ENCODE measurements around the gene ELOVL3.
A peak's percentile ranks its signal among the peaks of the same experiment; 100 is the strongest.

Gene ELOVL3

GRCh38 chr10:102226542-102226870 lies 407 bp downstream of the ELOVL3 start:
- DNase-seq, result no peak

- no peak for DNase-seq
Measured at GRCh38 chr10:102227050-102227449, 951 bp downstream of the ELOVL3 start.

GRCh38 chr10:102229810-102230263 lies 3.7 kb downstream of the ELOVL3 start:
- DNase-seq, result peak in 55 of 58 donors; percentile 16 to 84 (median 57)

GRCh38 chr10:102230264-102230860 lies 4.3 kb downstream of the ELOVL3 start:
- DNase-seq, result peak in 1 of 58 donors; percentile 17

GRCh38 chr10:102230861-102231356 lies 4.8 kb downstream of the ELOVL3 start:
- no peak for DNase-seq

- DNase-seq, result peak in 2 of 58 donors; percentile 8
Measured at GRCh38 chr10:102231357-102232318, 5.5 kb downstream of the ELOVL3 start.

- no peak for DNase-seq
Measured at GRCh38 chr10:102233997-102234396, 7.9 kb downstream of the ELOVL3 start.

- DNase-seq, result no peak
Measured at GRCh38 chr10:102234888-102235597, 8.9 kb downstream of the ELOVL3 start.

GRCh38 chr10:102235598-102235920 lies 9.5 kb downstream of the ELOVL3 start:
- no peak for DNase-seq

GRCh38 chr10:102236006-102236405 lies 9.9 kb downstream of the ELOVL3 start:
- no peak for DNase-seq

GRCh38 chr10:102237711-102238252 lies 11.7 kb downstream of the ELOVL3 start:
- DNase-seq, result no peak

GRCh38 chr10:102240467-102241031 lies 14.4 kb downstream of the ELOVL3 start:
- DNase-seq, result no peak

- no peak for DNase-seq
Measured at GRCh38 chr10:102241032-102241443, 14.9 kb downstream of the ELOVL3 start.

- peak in 52 of 58 donors; percentile 9 to 82 (median 48) for DNase-seq
Measured at GRCh38 chr10:102241444-102242117, 15.5 kb downstream of the ELOVL3 start, which contains the start of gene PITX3. Gene PITX3, minus strand, starts transcription at chr10:102241512. Its CDS starts 9,432 bp downstream, at chr10:102232080.

- no peak for DNase-seq
Measured at GRCh38 chr10:102242118-102242485, 16.0 kb downstream of the ELOVL3 start.

GRCh38 chr10:102243309-102243708 lies 17.2 kb downstream of the ELOVL3 start:
- DNase-seq, result no peak

GRCh38 chr10:102245082-102245931 lies 19.2 kb downstream of the ELOVL3 start, which contains the start of gene GBF1:
Gene GBF1, plus strand, starts transcription at chr10:102245532. Its CDS starts 13,407 bp downstream, at chr10:102258939.
- peak; percentile 77 to 100 (median 95) for DNase-seq

- DNase-seq, result no peak
Measured at GRCh38 chr10:102245932-102246251, 19.8 kb downstream of the ELOVL3 start.

GRCh38 chr10:102246261-102246660 lies 20.2 kb downstream of the ELOVL3 start:
- no peak for DNase-seq
